HepG2 (cell line): ENCODE measurements around the gene MPG. TPM values are rescaled to one million over a fixed set of nuclear protein-coding genes. Genes with fewer than 3 reads are reported as not detected.

Source experiments
- ARNTL ChIP-seq: sonication (generic); formaldehyde crosslinking; IDR thresholded peaks from 2 replicates; pipeline ENCODE4 v1.4.0; 2020; ENCODE audit warnings: mild to moderate bottlenecking, missing genetic modification reagents
- EHMT2 ChIP-seq: fragments of 200-600 bp; sonication (generic); IDR thresholded peaks from 2 replicates; pipeline ENCODE4 v1.7.0; 2017; ENCODE audit warnings: antibody characterized with exemption, low read depth, low read length, borderline replicate concordance
- ELF1 ChIP-seq: sonication (generic); formaldehyde crosslinking; IDR thresholded peaks from 2 replicates; pipeline ENCODE4 v1.4.0; 2020; ENCODE audit warnings: missing genetic modification reagents
- GLI4 ChIP-seq: sonication (generic); formaldehyde crosslinking; IDR thresholded peaks from 2 replicates; pipeline ENCODE4 v1.5.1; 2020; ENCODE audit warnings: missing genetic modification reagents, mild to moderate bottlenecking, moderate library complexity, borderline replicate concordance
- KDM6A ChIP-seq: IDR thresholded peaks from 2 replicates; pipeline ENCODE4 v1.6.1; 2016; ENCODE audit warnings: low read depth
- KLF9 ChIP-seq: IDR thresholded peaks from 2 replicates; pipeline ENCODE4 v1.6.1; 2016; ENCODE audit warnings: low read depth
- MTA1 ChIP-seq: sonication (generic); formaldehyde crosslinking; IDR thresholded peaks from 2 replicates; pipeline ENCODE4 v1.4.0; 2020; ENCODE audit warnings: missing genetic modification reagents, mild to moderate bottlenecking, borderline replicate concordance
- NCOA5 ChIP-seq: sonication (generic); formaldehyde crosslinking; IDR thresholded peaks from 2 replicates; pipeline ENCODE4 v1.4.0; 2020; ENCODE audit warnings: missing genetic modification reagents
- NFKBIZ ChIP-seq: IDR thresholded peaks from 2 replicates; pipeline ENCODE4 v1.6.1; 2018; ENCODE audit warnings: missing genetic modification reagents, missing compliant biosample characterization
- PLSCR1 ChIP-seq: sonication (generic); formaldehyde crosslinking; IDR thresholded peaks from 2 replicates; pipeline ENCODE4 v1.5.0; 2020; ENCODE audit warnings: missing genetic modification reagents, mild to moderate bottlenecking, borderline replicate concordance
- SOX13 ChIP-seq, 3 experiments: fragments of 450-650 bp in 1 of 3; sonication (generic) in 1 of 3; formaldehyde crosslinking in 1 of 3; IDR thresholded peaks in 2 of 3; conservative IDR thresholded peaks in 1 of 3; 2 replicates each; pipeline versions ENCODE4 v1.5.0 to v1.6.1; 2016 to 2020; ENCODE audit warnings: antibody characterized with exemption in 1 of 3, mild to moderate bottlenecking in 1 of 3, missing compliant biosample characterization in 1 of 3, missing genetic modification reagents in 1 of 3, moderate library complexity in 1 of 3
- TOE1 ChIP-seq: sonication (generic); formaldehyde crosslinking; IDR thresholded peaks from 2 replicates; pipeline ENCODE4 v1.4.0; 2020; ENCODE audit warnings: mild to moderate bottlenecking, missing genetic modification reagents
- TRAFD1 ChIP-seq: sonication (generic); formaldehyde crosslinking; IDR thresholded peaks from 2 replicates; pipeline ENCODE4 v1.5.1; 2020; ENCODE audit warnings: missing genetic modification reagents, mild to moderate bottlenecking, borderline replicate concordance
- WIZ ChIP-seq: sonication (generic); formaldehyde crosslinking; IDR thresholded peaks from 2 replicates; pipeline ENCODE4 v1.5.1; 2020; ENCODE audit warnings: mild to moderate bottlenecking, missing genetic modification reagents
- ZBTB42 ChIP-seq: sonication (generic); formaldehyde crosslinking; IDR thresholded peaks from 2 replicates; pipeline ENCODE4 v1.5.0; 2020; ENCODE audit warnings: mild to moderate bottlenecking, missing genetic modification reagents
- ZBTB44 ChIP-seq: sonication (generic); formaldehyde crosslinking; IDR thresholded peaks from 2 replicates; pipeline ENCODE4 v1.4.0; 2020; ENCODE audit warnings: missing genetic modification reagents
- ZBTB7B ChIP-seq: sonication (generic); formaldehyde crosslinking; IDR thresholded peaks from 2 replicates; pipeline ENCODE4 v1.4.0; 2020; ENCODE audit warnings: missing genetic modification reagents
- ZIK1 ChIP-seq: sonication (generic); formaldehyde crosslinking; IDR thresholded peaks from 2 replicates; pipeline ENCODE4 v1.5.0; 2020; ENCODE audit warnings: mild to moderate bottlenecking, low read depth, missing genetic modification reagents, borderline replicate concordance
- ZNF230 ChIP-seq: sonication (generic); formaldehyde crosslinking; IDR thresholded peaks from 2 replicates; pipeline ENCODE4 v1.4.0; 2020; ENCODE audit warnings: mild to moderate bottlenecking, missing genetic modification reagents
- ZNF335 ChIP-seq: sonication (generic); formaldehyde crosslinking; IDR thresholded peaks from 2 replicates; pipeline ENCODE4 v1.4.0; 2020; ENCODE audit warnings: missing genetic modification reagents
- ZNF557 ChIP-seq: sonication (generic); formaldehyde crosslinking; IDR thresholded peaks from 2 replicates; pipeline ENCODE4 v1.4.0; 2020; ENCODE audit warnings: missing genetic modification reagents
- ZNF572 ChIP-seq: sonication (generic); formaldehyde crosslinking; IDR thresholded peaks from 2 replicates; pipeline ENCODE4 v1.5.1; 2020; ENCODE audit warnings: mild to moderate bottlenecking, missing genetic modification reagents
- ZNF670 ChIP-seq: sonication (generic); formaldehyde crosslinking; IDR thresholded peaks from 2 replicates; pipeline ENCODE4 v1.8.0; 2022; ENCODE audit warnings: mild to moderate bottlenecking, missing genetic modification reagents, borderline replicate concordance
- ZNF761 ChIP-seq: sonication (generic); formaldehyde crosslinking; conservative IDR thresholded peaks from 2 replicates; pipeline ENCODE4 v1.4.0; 2020; ENCODE audit warnings: mild to moderate bottlenecking, missing genetic modification reagents
- polyA plus RNA-seq, 8 experiments: library from polyadenylated mRNA; depleted of rRNA in 3 of 8; stranded (reverse) in 7 of 8; unstranded in 1 of 8; fragments of >200 nt; fragmentation: Illumina TruSeq in 4 of 8; extraction: Trizol in 4 of 8; gene quantifications; 2 replicates each; pipeline versions ENCODE4 v1.2.1 to v1.2.3, GENCODE V29; 2011 to 2016; ENCODE audit warnings: low read depth in 4 of 8, missing spikeins in 1 of 8, mixed read lengths in 1 of 8; ENCODE audit not compliant: insufficient read depth in 1 of 8
- total RNA-seq, 5 experiments: library from RNA; depleted of rRNA; stranded (reverse); fragments of >200 nt; fragmentation: Illumina TruSeq; extraction: Trizol; gene quantifications; 2 replicates each; pipeline ENCODE4 v1.2.3, GENCODE V29; 2016; ENCODE audit warnings: low read depth in 1 of 5

Gene MPG
- total and polyA plus RNA-seq, 2 of the 13 experiments (the other 11 are each of a cell fraction or from before 2014, with no cell fraction given) = 59.1 to 62.5 TPM

- TF ChIP-seq GLI4 (CRISPR knock-in tag) = no peak
- no peak for TF ChIP-seq TOE1
- no peak for TF ChIP-seq ARNTL (CRISPR knock-in tag)
- no peak for TF ChIP-seq KLF9
- no peak for TF ChIP-seq ZNF572
- TF ChIP-seq ZNF670 (CRISPR knock-in tag) = peak; percentile 65; the same call in 1 of the 2 replicates
- TF ChIP-seq ZIK1 = peak; percentile 67
- TF ChIP-seq WIZ (CRISPR knock-in tag) = peak; percentile 63; the same call in 1 of the 2 replicates
- TF ChIP-seq NCOA5 = no peak
- no peak for TF ChIP-seq SOX13 (IDR thresholded peaks at IDR 0.05)
- no peak for TF ChIP-seq SOX13 (CRISPR knock-in tag; conservative IDR thresholded peaks at IDR 0.05 in 1 of 2, IDR thresholded peaks at IDR 0.05 in 1 of 2)
- TF ChIP-seq NFKBIZ (CRISPR knock-in tag) = no peak
- no peak for TF ChIP-seq KDM6A (CRISPR knock-in tag)
- peak; percentile 69 for TF ChIP-seq ZBTB7B
- TF ChIP-seq EHMT2 = no peak
- TF ChIP-seq ZNF761 (CRISPR knock-in tag) = peak; percentile 60; the same call in 1 of the 2 replicates
- TF ChIP-seq ELF1 = no peak; the same call in 1 of the 2 replicates
- no peak for TF ChIP-seq TRAFD1 (CRISPR knock-in tag)
- TF ChIP-seq ZNF335 (CRISPR knock-in tag) = peak; percentile 19; the same call in 1 of the 2 replicates
- TF ChIP-seq PLSCR1 = no peak
- TF ChIP-seq ZBTB44 (CRISPR knock-in tag) = no peak
- peak; percentile 86; the same call in 1 of the 2 replicates for TF ChIP-seq ZNF230 (CRISPR knock-in tag)
- 0 out of 2 replicates have a peak, but pooled peaks have one; percentile 53 for TF ChIP-seq ZNF557 (CRISPR knock-in tag)
- no peak for TF ChIP-seq ZBTB42 (CRISPR knock-in tag)
- peak; percentile 37; the same call in 1 of the 2 replicates for TF ChIP-seq MTA1 (CRISPR knock-in tag)
Measured at GRCh38 chr16:53346-54236, 24.4 kb upstream of the MPG start, which contains the start of the genes POLR3K and SNRNP25 (continued).
